A673 (cell line): ENCODE results near the gene FAM13A.

Experiments
- CTCF ChIP-seq: fragments of 300-800, 200-600 bp; sonication (generic); conservative IDR thresholded peaks from 2 replicates; pipeline ENCODE4 v1.5.1; 2017; ENCODE audit warnings: low read depth, mild to moderate bottlenecking, antibody characterized with exemption, low read length, moderate library complexity, mixed read lengths
- EZH2 ChIP-seq: fragments of 200-600 bp; sonication (generic); IDR thresholded peaks from 2 replicates; pipeline ENCODE4 v1.6.1; 2017; ENCODE audit warnings: borderline replicate concordance, low read depth, mild to moderate bottlenecking, mixed read lengths, antibody characterized with exemption, low read length; ENCODE audit not compliant: poor library complexity, severe bottlenecking

- TF ChIP-seq CTCF: no peak
- TF ChIP-seq EZH2: no peak
Measured at GRCh38 chr4:88841635-88842034, 215.3 kb downstream of the FAM13A start.
